Measurements from ENCODE around the gene ZNF488.
A peak's percentile ranks its signal among the peaks of the same experiment; 100 is the strongest.

Gene ZNF488

DNA sequence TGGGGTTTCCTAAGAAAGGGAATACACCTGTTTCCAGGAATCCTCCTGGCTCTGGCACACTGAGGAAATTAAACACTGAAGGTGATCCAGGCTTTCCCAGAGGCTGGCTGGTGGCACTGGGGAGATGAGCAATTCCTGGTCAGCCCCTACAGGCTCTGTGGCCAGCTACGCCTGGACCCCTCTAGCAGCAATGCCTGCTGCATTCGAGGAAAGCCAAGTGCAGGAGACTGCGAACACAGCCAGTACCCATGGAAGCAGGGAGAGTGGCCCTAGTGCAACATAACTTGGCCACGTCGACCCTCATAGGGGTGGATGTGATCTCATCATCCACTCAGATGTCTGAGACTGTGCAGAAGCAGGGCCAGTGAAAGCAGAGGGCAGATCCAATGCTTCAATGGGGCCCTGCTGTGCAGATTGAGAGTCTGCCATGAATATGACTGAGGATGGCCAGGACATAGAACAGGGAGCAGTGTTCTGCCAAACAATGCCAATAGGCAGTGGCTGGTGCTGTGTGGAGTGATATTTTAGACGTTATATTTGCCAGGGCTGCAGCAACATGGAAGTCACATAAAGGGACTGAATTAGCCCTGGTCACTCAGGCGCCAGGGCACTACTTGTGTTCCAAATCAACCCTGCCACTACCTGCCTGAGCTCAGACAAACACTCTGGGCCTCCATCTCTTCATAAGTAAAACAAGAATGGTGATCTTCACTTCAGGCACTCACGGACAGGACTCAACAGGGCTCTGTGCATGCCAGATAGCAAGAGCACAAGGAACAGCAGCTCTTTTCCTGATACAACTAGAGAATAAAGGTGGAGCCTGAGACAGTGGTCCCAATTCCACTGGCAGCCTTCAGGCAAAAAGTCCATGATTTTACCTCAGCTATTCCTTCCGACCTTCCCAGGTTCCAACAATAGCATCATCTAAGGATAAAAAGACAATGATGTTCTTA, 2.4 kb downstream of the ZNF488 start:
- no peaks in the 10 kb centered on the region for H3K36me3 ChIP-seq
- peaks cover 35% of the 10 kb centered on the region for H3K4me1 ChIP-seq
- no peak overlapping the region for H3K4me2 ChIP-seq
- TF ChIP-seq Cebpa-rat (IDR thresholded peaks at IDR 0.05): no peak
- H3K9ac ChIP-seq: no peak overlapping the region
- H3K4me3 ChIP-seq: no peak overlapping the region
- peaks cover 13% of the 10 kb centered on the region for H3K27me3 ChIP-seq
- H3K9me3 ChIP-seq: peaks cover 3% of the 10 kb centered on the region
- H4K20me1 ChIP-seq: no peaks in the 10 kb centered on the region
- no peak overlapping the region for H3K27ac ChIP-seq

DNA sequence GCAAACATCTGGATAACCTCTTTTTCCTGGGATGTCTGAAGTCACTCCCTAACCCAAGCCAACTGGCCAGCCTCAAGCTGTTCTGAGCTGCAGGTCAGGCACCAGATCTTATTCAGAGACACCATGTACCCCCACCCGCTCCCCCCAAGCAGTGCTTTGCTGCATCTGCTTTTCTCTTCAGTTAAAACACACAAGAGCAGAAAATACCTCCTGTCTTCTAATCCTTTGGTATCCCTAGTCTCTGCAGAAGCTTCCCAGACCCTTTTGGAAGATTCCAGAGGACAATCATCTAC, 3.0 kb downstream of the ZNF488 start:
- Histone ChIP-seq H3K4me2 (no peak overlapping the region), H3K4me3 (no peak overlapping the region), H3K9me3 (no peaks in the 10 kb centered on the region; the same call in 1 of the 2 replicates), H3K9ac (no peak overlapping the region), H4K20me1 (no peaks in the 10 kb centered on the region), H3K36me3 (no peaks in the 10 kb centered on the region), H3K27ac (no peak overlapping the region), H3K4me1 (peaks cover 35% of the 10 kb centered on the region), H3K27me3 (peaks cover 15% of the 10 kb centered on the region)
- no peak for TF ChIP-seq Cebpa-rat (IDR thresholded peaks at IDR 0.05)

DNA sequence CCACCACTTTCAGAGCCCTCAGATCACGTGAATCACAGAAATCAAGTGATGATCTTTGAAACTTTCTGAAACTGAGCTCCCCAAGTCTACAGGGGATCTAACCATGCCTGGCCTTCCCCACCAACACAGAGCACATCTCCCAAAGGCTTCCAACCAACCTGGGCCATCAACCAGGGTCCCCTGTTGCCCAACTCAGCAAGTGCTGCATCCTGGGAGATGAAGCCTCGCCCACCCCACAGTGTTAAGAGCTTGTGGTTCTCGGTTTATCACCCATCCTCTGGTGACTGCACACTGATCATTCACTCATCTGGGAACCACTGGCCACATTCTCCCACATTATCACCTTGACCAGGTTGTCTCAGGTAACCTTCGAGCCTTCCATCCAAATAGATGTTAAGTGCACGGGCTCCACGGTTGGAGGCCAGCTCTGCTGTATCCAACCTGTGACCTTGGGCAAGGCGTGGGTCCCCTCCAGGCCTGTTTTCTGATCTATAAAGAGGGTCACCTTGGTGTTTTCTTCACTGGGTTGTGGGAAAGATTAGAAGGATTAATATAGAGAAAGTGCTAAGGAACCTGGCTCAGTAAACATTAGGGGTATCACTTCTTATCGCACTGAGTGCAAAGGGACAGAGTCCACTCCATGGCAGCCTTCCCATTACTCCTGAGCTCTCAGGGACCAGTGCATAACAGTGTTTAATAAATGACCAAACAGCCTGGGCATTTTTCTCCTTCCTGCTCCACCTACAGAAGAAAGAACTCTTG, 3.6 kb downstream of the ZNF488 start:
- H3K27me3 ChIP-seq: peaks cover 15% of the 10 kb centered on the region
- H3K4me3 ChIP-seq: no peak overlapping the region
- H3K9me3 ChIP-seq: no peaks in the 10 kb centered on the region
- H4K20me1 ChIP-seq: no peaks in the 10 kb centered on the region
- H3K36me3 ChIP-seq: no peaks in the 10 kb centered on the region
- no peak overlapping the region for H3K27ac ChIP-seq
- no peak for TF ChIP-seq Cebpa-rat (IDR thresholded peaks at IDR 0.05)
- no peak overlapping the region for H3K4me2 ChIP-seq
- peaks cover 35% of the 10 kb centered on the region for H3K4me1 ChIP-seq
- no peak overlapping the region for H3K9ac ChIP-seq

GRCh38 chr10:47379901-47380300, 4.2 kb downstream of the ZNF488 start:
- Histone ChIP-seq H3K4me2 (no peak overlapping the region), H3K27me3 (peaks cover 15% of the 10 kb centered on the region)

DNA sequence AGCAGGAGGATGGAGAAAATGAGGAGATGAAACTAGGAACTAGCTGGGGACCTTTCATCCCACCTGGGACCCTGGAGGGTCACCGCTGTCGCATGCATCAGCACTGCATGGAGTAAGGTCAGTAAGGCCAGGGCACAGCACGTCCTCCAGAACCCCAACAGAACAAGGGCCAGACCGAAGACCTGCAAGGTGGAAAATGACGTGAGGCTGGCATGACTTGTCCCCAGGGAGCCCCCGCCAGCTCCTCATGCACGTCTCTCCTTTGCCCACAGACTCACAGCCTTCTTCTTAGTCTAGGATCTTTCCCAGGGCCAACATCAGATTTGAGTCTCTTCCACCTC, 4.7 kb downstream of the ZNF488 start:
- H4K20me1 ChIP-seq: no peaks in the 10 kb centered on the region
- no peaks in the 10 kb centered on the region for H3K9me3 ChIP-seq
- TF ChIP-seq Cebpa-rat (IDR thresholded peaks at IDR 0.05): no peak
- no peaks in the 10 kb centered on the region for H3K36me3 ChIP-seq
- H3K4me2 ChIP-seq: no peak overlapping the region
- H3K9ac ChIP-seq: no peak overlapping the region
- peaks cover 15% of the 10 kb centered on the region for H3K27me3 ChIP-seq
- H3K4me1 ChIP-seq: peaks cover 29% of the 10 kb centered on the region
- H3K27ac ChIP-seq: no peak overlapping the region
- H3K4me3 ChIP-seq: no peak overlapping the region

More at GRCh38 chr10:47379901-47380300, 4.2 kb downstream of the ZNF488 start:
- Histone ChIP-seq H3K9ac (no peak overlapping the region), H3K4me1 (peaks cover 31% of the 10 kb centered on the region), H3K27ac (no peak overlapping the region), H4K20me1 (no peaks in the 10 kb centered on the region), H3K9me3 (no peaks in the 10 kb centered on the region), H3K4me3 (no peak overlapping the region), H3K36me3 (no peaks in the 10 kb centered on the region)
- TF ChIP-seq Cebpa-rat (IDR thresholded peaks at IDR 0.05): no peak

DNA sequence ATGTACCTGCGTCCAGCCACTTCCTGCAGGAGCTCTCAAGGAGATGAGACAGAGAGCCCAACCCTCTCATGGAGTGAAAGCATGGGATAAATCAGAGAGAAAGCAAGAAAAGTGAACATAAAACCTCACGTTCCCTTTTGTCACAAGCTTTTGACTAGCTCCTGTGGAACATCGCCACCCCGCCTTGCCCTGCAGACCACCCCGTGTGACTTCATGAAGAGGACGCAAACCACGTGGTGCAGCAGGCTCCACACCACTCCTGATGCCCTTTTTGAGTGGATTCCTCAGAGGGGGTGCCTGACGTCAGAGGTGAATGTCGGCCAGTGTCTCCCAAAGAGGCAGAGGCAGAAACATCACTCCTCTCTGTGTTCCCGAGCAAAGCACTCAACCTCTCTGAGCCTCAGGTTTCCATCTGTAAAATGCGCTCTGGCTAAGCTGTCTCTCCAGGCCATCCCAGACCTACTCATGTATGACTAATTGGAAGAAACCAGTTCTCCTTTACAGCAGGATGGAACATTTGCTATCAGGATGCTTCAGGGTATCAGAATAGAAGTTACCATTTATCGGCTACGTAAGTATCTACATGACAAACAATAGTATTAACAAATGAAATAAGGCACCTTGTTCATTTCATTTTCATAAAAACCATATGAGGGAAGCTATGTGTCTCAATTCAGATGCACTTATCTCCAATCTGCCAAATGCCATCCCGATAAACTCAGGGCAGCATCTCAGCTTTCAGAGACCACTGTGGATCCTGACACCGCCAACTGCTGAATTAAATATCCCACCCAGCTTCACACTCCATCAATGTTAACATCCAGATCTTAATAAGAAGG, 5.3 kb downstream of the ZNF488 start:
- no peaks in the 10 kb centered on the region for H3K9me3 ChIP-seq
- no peak overlapping the region for H3K27ac ChIP-seq
- H3K4me1 ChIP-seq: peaks cover 26% of the 10 kb centered on the region
- no peak overlapping the region for H3K9ac ChIP-seq
- no peaks in the 10 kb centered on the region for H4K20me1 ChIP-seq
- no peak overlapping the region for H3K4me3 ChIP-seq
- TF ChIP-seq Cebpa-rat (IDR thresholded peaks at IDR 0.05): no peak
- H3K27me3 ChIP-seq: peaks cover 15% of the 10 kb centered on the region
- no peak overlapping the region for H3K4me2 ChIP-seq
- H3K36me3 ChIP-seq: no peaks in the 10 kb centered on the region

GRCh38 chr10:47378183-47378510, 5.9 kb downstream of the ZNF488 start:
- H3K27me3 ChIP-seq: peaks cover 15% of the 10 kb centered on the region

DNA sequence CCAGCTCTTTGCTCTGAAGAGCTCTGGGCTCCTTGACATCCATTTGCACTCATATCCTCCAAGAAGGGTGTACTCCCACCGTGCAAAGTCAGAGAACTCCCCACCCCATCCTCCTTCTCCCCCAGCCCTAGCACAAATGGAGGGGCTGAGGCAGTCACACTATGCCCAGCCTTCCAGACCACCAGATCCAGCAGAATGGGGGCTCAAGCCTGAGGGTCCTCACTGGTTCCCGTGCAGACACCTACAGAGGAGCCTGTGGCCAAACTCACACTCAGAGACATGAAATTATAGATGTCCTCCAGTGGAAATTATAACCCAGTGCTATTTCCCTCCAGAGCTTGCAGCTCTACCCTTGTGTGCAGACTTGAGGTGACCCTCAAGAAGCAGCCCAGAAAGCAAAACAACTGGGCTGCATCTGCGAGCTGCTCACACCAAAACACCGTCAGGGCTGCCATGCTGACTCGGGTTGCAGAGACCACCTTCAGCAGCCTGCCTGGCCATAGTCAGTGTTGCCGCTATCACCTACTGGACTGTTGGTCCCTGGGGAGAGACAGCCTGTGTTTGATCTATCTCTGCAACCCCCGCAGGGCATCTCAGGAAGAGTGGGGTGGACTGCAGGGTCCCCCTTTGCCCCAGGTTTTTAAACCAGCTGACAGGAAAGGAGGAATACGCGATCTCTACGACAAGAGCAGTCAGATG, 7.4 kb downstream of the ZNF488 start:
- Histone ChIP-seq H3K27me3 (peaks cover 15% of the 10 kb centered on the region), H3K4me3 (no peak overlapping the region), H4K20me1 (no peaks in the 10 kb centered on the region), H3K36me3 (no peaks in the 10 kb centered on the region), H3K4me1 (peaks cover 26% of the 10 kb centered on the region), H3K4me2 (peak overlapping the region; percentile 27; the same call in 1 of the 2 replicates), H3K9me3 (no peaks in the 10 kb centered on the region), H3K9ac (no peak overlapping the region), H3K27ac (no peak overlapping the region)
- no peak for TF ChIP-seq Cebpa-rat (IDR thresholded peaks at IDR 0.05)

More at GRCh38 chr10:47378183-47378510, 5.9 kb downstream of the ZNF488 start:
- no peak for TF ChIP-seq Cebpa-rat (IDR thresholded peaks at IDR 0.05)
- H3K36me3 ChIP-seq: no peaks in the 10 kb centered on the region
- H3K4me2 ChIP-seq: peak overlapping the region; percentile 32; the same call in 1 of the 2 replicates
- H4K20me1 ChIP-seq: no peaks in the 10 kb centered on the region
- H3K27ac ChIP-seq: no peak overlapping the region
- H3K4me3 ChIP-seq: no peak overlapping the region
- no peaks in the 10 kb centered on the region for H3K9me3 ChIP-seq
- peaks cover 20% of the 10 kb centered on the region for H3K4me1 ChIP-seq
- H3K9ac ChIP-seq: no peak overlapping the region

Measured in BLaER1 (cell line).